AG09309 (cell line): ENCODE results near the gene DUSP7.

Source experiments
- DNase-seq: peaks from one replicate; pipeline ENCODE4 v3.0.0-alpha.2; 2010; ENCODE audit warnings: low read depth
- H3K4me3 ChIP-seq: 2 replicates; pipeline ENCODE4 v1.5.1; 2011; ENCODE audit warnings: mild to moderate bottlenecking, low read depth, low read length, moderate library complexity; ENCODE audit not compliant: control insufficient read depth
- TF ChIP-seq, protein P1 (sequence below): IDR thresholded peaks from 2 replicates; pipeline ENCODE4 v1.5.1; 2011; ENCODE audit warnings: mild to moderate bottlenecking, low read depth, low read length, inconsistent platforms; ENCODE audit not compliant: insufficient read depth, control insufficient read depth; ENCODE audit errors: missing control alignments

DUSP7 gene

DNA sequence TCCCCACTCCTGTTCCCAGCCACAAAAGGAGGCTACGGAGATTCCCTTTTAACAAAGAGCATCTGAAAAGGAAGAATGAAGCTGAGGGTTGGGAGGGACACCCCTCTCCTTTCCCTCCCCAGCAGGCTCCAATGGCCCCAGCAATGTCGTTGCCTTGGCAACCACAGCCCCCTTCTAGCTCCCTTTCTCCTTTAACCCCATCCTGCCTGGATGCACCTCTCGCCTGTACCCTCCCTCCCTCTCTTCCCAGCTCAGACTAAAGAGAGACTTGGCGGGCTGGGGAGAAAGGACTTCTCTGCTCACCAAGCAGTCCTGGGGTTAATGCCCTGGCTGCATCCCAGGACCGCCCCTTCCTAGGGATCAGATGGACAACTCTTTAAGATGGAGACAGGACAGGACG is 53.6 kb downstream of the DUSP7 start:
- TF ChIP-seq, protein P1, sequence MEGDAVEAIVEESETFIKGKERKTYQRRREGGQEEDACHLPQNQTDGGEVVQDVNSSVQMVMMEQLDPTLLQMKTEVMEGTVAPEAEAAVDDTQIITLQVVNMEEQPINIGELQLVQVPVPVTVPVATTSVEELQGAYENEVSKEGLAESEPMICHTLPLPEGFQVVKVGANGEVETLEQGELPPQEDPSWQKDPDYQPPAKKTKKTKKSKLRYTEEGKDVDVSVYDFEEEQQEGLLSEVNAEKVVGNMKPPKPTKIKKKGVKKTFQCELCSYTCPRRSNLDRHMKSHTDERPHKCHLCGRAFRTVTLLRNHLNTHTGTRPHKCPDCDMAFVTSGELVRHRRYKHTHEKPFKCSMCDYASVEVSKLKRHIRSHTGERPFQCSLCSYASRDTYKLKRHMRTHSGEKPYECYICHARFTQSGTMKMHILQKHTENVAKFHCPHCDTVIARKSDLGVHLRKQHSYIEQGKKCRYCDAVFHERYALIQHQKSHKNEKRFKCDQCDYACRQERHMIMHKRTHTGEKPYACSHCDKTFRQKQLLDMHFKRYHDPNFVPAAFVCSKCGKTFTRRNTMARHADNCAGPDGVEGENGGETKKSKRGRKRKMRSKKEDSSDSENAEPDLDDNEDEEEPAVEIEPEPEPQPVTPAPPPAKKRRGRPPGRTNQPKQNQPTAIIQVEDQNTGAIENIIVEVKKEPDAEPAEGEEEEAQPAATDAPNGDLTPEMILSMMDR, result no peak
- H3K4me3 ChIP-seq, result no peak overlapping the region
- DNase-seq, result no peak

DNA sequence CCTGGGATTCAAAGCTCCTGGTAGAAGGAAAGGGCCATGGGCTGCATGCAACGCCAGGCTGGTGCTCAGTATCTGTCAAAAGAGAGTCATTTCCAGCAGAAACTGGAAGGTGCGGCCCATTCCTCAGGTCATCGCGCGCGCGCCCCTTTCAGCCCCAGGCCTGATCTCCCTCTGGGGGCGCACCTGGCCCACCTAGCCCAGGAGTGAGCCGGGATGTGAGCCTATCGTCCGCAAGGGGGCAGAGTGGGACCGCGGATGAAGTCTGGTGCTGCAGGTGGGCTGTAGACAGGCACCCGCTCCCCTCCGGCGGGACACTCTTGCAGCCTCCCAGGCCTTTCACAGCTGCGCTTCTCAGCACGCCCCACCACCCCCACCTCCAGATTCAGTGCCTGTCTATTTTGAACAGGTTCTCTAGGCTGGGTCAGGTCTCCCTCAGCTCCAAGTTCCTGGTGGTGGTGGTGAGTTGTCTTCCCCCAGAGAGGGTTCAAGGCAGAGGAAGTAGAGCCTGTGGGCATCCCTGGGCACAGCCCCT is 54.9 kb downstream of the DUSP7 start:
- no peak overlapping the region for H3K4me3 ChIP-seq
- DNase-seq, result no peak
- TF ChIP-seq, protein P1, result peak; percentile 98

DNA sequence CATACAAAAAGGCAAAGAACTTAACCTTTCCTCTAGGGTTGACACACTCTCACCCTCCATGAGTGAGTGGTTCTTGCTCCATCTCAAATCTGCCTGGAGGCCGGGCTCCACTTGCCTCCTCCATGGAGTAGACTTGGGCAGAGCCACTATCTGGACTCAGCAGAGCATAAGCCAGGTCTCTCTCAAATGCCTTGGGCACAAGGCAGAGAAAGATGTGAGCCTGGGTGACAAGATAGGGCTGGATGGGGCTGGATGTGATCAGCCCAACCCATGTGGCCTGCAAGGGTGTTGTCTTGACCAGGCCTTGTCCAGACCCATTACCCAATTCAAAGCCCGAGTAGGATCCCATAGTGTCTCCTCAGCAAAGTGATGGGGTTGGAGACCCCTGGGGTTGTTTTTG is 56.5 kb downstream of the DUSP7 start:
- TF ChIP-seq, protein P1, result no peak
- DNase-seq, result no peak
- no peak overlapping the region for H3K4me3 ChIP-seq
